Activated T-cell treated with anti-CD3 and anti-CD28 coated beads for 1 hour (primary cell): ENCODE results near the gene TBL3.
"Not testable (repeated sequence)": the region's sequence is repeated elsewhere in the genome, so short reads cannot be mapped to it uniquely, and the experiment has no call there.

ENCODE experiments used
- DNase-seq: peaks from one replicate; pipeline ENCODE4 v3.0.0-alpha.2; 2020; ENCODE audit warnings: low read depth

Gene TBL3

DNA sequence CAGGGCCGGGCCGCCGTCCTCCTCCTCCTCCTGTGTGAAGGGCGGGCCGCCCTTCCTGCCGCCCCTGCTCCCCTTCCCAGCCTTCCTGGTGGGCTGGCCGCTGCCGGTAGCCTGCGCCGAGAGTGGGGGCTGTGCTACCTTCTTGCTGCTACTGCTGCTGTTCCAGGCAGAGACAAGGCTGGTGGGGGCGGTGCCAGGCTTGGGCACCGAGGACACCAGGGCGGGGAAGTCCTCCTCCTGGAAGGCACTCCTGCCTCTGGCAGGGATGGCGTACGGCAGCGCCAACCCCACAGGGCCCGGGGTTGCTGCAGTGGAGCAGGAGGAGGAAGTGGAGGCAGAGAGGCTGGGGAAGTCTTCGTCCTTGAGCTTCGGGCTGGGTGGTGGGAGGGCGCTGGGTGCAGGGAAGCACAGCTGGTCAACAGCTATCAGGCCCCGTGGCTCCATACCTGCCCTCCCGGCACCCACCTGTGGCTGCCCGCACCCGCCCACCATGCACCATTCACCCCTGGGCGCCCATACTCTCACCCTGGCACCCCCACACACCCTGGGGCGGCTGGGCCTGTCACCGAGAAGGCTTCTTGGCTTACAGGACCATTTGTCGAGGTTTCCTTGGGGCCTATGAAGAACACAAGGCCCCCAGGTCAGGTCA lies 28.1 kb downstream of the TBL3 start:
- no peak for DNase-seq

DNA sequence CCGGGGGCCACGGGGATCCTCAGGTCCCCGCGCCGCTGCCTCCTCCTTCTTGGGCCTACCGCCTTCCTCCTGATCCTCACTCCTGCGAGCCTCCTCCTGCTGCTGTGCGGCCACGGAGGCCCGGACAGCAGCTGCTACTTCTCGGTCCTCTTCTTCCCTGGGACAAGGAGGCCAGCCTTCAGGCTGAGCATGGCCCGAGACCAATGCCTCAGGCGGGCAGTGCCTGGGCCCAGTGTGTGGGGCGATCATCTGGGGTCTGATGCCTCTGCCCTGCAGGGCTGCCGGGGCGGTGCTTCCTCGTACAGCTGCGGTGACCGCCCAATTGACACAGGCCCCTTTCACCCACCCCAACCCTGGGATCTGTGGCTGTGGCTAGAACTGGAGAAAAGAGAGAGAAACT lies 29.2 kb downstream of the TBL3 start:
- no peak for DNase-seq

DNA sequence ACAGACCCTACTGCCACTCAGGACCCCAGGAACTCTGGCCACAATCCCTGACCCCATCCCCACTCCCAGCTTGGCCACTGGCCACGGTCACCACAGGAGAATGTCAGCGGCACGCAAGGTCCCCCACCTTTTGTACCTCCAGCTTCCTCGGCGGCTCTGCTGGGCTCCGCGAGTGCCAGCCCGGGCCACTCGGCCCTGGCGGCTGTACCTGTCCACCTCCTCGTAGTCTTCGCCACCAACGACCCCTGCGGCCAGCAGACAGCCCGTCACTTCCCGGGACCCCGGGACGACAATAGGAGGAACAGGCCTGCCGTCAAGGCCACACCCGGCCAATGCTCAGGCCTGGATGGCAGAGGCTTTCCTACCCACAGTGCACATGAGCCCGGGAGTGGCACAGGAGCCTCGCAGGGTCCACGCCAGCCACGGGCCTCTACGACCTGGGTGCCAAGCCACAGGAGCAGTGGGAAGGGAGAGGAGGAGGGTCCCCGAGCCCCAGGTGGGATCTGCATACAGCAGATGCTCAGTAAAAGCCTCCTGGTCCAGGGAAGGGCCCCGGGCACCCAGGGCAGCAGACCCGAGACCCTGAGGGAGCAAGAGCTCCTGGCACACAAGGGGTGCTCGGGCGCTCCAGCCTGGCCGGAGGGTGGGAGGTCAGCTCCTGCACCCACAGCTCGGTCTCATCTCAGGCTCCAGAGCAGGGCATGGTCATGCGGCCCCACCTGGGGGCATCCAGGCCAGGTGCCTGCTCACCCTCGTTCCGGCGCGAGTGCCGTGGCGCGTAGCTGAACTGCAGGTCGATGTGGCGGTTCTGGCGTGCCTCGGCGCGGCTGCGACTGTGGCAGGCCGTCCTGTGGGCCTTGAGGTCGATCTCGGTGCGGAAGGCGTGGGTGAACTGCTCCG lies 29.9 kb downstream of the TBL3 start:
- no peak for DNase-seq

DNA sequence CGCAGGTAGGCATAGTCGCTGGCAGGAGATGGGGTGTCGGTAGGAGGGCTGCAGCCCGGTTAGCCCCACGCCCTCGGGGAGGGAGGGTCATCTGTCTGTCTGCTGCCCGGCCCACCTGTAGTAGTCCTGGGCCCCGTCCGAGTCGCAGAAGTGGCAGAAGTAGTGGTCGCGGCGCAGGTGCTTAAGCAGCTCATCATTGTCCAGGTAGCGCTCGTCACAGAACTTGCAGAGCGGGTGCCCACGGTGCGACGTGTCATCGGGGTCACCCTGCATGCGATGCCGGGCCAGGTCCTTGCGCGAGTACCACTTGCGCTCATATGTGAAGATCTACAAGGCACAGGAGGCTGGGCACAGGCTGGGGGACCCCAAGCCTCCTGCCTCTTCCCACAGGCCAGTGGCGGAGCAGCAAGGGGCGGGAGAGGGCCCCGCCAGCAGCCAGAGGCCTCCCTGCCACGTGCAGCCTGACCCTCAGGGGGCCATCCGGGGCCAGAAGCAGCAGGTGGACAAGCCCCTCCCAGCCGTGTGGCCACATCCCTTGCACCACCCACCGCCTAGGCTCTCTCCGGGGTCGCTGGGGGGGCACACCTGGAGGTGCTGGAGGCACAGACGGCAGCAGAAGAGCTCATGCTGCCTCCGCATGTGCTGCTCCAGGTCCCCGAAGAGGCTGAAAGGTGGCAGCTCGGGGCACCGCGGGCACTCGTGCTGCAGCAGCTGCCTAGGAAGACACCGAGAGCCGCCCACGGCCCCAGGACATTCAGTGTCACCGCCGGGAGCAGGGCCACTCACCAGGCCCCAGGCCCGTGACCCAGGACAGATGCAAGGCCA lies 30.8 kb downstream of the TBL3 start:
- no peak for DNase-seq

DNA sequence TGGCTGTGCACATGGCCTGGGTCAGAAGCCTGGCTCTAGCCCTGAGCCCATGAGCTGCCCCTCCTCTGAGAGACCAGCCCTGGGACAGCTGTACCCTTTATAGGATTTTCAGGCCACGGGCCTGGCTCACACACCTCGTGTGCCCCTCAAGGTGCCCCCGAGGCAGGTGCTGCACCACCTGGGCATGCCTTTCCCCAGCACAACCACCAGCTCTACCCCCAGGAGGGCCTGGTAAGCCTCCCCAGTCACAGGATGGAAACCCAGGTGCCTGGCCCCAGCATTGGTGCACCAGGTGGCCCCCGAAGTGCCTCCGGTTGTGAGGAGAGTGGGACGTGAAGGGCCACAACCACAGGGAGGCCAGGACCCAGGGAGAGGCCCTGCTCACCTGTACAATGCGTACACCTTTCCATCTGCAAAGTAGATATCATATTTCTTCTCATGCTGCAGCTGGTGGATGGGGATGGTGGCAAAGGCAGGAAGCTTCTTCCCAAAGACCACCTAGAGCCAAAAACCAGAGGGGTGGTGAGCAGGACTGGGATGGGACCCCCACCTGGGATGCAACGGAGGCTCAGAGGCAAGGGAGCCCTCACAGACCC lies 31.5 kb downstream of the TBL3 start:
- no peak for DNase-seq

DNA sequence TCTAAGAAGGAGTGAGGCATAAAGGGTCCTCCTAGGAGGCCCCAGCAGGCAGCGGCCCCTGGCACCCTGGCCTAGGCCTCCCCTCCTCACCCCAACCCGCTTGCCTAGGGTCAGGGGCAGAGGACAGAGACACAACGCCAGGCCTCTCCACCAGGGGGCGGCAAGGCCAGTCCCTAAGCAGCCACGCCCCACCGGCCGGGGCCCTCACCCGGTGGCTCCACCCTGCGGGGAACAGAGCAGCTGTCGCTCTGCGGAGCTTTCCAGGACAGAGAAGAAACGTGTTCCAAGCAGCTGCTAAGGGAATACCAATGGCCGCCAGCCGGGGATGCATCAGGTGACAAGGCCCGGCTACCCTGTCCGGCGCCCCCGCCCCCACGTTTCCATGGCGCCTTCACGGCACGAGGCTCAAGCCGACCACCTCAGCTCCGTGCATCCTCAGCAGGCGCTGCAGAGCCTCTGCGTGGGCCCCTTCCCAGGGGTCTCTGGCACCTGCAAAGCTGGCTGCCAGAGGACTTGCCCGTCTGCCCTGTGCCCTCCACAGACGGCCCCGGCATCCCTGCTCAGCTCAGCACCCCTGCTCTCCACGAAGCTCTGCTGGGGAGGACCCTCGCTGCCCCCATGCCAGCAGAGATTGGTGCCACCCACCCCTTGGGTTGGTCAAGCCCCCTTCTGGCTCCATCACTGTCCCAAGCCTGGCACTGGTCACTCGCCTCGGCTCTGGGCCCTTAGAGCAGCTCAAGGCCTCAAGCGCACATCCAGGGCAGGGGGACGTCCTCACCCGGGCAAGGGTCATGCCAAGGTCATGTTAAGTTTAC lies 32.2 kb downstream of the TBL3 start:
- peak; percentile 80 for DNase-seq

DNA sequence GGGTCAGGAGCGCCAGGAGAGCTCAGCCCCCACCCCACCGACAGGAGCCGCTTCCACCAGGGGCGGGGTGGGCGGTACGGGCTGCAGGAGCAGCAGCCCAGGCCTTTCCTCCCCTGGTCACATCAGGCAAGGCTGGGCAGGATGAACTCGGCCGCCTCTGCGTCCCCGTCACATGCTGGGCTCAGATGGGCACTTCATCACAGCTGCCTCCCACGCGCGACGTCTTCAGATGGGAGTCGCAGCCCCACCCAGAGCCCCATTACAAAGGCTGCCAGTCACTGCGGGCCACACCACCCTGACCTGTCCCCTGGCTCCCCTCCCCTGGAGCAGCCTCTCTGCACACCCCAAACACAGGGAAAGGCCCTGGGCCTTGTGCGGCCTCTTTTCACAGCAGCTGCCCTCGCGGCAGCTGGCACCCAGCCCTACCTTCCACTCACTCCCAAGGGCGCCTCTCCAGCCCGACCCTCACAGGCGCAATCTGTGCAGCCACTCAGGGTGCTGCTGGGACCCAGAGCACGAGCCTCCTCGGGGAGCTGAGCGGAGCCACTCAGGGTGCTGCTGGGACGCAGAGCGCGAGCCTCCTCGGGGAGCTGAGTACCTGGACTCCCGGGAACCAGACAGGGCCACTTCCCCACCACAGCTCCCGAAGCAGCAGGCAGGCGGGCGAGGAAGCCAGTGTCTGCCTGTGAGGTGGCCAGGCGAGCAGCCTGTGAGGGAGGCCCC lies 33.1 kb downstream of the TBL3 start:
- DNase-seq: no peak

DNA sequence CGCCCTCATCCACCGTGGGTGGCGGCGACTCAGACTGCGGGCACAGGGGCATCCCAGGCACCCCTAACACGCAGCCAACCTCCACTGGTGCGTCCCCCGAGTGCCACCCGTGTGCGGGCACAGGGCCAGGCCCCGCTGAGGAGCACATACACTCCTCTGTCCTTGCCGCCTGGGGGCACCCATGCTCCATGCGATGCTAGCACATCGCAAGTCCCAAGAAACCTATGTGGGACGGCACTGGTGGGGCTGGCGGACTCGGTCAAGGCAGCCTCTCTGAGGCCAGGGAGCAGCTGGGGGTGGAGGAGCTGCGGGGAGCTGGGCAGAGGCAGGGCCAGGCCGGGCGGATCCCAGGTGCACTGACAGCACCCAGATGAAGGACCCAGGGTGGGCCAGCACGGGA lies 33.8 kb downstream of the TBL3 start:
- no peak for DNase-seq

DNA sequence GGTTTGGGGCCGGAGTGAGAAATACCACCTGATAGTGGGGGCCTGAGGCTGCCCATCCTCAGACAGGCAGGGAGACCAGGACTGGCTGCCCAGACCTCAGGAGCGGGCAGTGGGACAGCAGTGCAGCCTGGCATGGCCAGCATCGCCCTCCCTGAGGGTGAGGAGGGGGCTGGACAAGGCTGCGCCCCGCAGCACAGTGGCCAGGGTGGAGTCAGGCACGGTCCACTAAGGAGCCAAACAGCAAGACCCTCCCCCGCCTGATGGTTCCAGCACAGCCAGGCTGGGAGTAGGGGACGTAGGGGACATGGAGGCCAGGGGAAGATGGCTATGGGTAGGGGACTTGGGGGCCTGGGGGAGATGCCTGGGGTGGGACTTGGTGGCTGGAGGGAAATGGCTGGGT lies 34.5 kb downstream of the TBL3 start:
- DNase-seq: no peak

DNA sequence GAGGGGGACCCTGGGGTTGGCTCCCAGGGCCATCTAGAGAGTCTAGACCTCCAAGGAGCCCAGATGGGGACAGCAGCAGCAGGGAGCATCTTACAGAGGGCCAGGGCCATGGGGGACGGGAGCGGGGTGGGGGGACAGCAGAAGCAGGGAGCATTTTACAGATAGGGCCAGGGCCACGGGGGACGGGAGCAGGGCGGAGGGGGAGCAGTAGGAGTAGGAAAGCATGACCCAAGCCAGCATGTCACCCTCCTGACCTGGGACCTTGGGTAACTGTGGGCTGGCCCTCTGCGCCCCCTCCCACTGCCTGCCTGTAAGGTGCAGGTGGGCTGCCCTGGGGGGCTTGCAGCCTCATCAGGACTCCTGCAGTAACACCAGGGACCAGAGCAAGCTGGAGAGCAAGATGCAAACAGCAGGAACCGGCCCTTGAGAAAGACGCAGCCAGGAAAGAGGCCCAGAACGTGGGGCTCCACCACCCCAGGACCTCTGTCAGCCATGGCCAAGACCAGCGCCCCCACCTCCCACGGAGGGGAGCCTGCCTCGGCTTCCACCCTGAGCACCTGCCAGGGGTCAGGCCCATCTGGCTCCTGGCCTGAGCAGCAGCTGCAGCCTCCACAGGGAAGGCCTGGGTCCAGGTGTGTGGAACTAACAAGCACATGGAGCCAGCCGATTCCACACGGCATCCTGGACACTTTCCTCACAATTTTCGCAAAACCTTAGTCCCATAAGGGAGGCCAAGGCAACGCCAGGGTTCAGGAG lies 35.4 kb downstream of the TBL3 start:
- no peak for DNase-seq

DNA sequence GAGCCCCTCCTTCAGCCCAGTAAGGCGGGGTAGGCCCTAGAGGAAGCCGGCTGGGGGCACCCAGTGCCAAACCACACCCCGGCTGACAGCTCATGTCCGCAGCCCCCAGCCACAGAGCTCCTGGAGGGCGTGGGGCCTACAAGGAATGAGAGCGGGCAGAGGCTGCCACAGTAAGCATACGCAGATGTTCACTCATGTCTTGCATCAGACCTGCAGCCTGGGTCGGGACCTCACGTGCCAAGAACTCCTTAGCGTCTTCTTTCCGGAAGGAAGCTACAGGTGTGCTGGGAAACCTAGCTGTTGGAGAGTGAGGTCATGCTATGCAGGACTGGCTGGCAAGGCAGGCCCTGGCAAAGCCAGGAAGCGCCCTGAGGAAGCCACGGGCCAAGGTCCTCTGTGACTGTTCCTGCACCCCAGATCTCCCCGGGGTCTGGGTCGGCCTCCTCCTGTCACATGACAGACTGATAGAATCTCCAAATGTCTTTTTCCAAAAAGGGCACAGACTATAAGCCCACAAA lies 36.2 kb downstream of the TBL3 start:
- DNase-seq: no peak

DNA sequence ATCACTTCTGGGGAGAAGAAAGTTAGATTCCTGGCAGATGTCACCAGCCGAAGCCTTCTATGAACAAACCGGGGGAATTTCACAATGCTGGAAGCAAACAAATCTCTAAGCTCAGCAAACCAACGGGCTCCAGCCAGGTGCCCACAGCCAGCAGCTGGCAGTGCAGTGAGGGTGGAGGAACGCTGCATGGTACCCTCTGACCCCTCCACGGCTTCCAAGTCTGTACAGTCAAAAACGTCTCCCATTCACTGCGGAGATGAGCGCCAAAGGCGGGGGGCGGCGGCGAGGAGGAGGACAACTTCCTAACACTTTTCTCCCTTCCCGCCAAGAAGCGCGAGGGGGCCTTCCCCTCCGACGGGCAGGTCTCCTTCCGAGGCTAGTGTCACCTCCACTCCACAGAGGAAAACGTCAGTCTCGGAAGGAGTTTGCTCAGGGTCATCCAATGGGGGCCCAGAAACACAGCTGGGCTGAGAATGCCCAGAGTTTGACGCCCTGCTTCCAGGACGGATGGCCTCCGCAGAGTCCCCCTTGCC lies 36.8 kb downstream of the TBL3 start:
- DNase-seq: no peak

DNA sequence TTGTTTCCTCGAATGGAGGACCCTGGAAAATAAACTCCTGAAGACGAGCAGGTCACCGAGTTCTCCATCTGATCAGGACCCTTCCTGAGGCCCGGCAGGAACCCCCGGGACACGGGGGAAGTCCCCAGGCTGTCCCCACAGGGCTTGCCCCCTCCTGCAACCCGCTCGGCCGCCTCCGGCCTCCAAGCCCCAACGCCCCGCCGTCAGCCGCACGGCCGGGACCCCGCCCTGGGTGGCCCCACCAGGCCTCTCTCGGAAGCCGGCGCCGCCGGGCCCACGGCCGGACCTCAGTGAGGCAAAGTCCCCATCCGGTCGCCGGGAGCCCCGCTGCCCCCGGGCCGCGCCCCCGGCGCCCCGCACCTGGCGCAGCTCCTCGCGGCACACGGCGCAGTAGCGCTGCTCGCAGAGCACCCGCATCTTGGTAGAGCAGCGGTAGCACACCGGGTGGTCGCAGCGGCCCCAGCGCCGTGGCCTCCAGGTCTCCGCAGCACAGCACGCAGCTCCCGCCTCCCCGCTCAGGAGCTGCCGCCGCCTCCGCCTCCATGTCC lies 37.4 kb downstream of the TBL3 start:
- DNase-seq: no peak

DNA sequence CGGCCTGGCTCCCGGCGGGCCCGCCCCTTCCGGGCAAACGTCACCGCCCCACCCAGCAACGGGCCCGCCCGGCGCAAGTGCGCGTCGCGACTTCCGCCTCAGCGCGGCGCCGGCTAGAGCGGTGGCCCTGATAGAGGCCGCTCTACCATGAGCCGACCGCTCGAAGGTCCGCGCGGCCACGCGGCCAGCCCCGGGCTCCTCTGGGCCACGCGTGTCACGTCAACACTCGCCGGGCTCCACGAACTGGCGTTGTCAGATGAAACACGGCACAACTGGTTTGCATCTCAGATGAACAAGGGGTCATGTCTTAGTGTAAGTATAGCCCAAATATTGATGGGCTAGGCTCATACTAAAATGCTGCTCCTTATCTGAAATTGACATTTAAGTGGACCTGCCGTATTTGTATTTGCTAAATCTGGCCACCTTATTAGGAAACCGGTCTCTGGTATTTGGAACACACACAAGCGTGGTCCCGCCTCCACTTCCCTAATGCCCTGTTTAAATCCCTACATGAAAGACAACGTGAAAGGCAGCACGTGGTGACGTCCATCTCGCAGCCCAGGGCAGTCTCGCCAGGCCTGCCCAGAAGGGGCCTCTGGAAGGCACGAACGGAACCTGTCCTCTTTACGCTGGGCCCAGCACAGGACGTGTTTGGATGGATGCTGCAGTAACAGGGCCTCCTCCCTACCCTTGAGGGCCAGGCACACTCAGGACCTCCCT lies 38.1 kb downstream of the TBL3 start, which contains the start of gene ZNF598:
ZNF598 (minus strand) TSS at position 31 of the 720 bp plus-strand sequence.
- peak; percentile 75 for DNase-seq

DNA sequence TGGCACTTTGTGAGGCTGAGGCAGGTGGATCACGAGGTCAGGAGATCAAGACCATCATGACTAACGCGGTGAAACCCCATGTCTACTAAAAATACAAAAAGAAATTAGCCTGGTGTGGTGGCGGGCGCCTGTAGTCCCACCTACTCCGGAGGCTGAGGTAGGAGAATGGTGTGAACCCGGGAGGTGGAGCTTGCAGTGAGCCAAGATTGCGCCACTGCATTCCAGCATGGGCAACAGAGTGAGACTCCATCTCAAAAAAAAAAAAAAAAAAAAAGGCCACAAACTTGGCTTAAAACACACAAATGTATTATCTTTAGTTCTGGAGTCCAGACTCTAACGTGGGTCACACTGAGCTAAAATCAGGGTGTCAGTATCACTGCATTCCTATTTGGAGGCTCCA lies 39.9 kb downstream of the TBL3 start:
- DNase-seq: not testable (repeated sequence)

DNA sequence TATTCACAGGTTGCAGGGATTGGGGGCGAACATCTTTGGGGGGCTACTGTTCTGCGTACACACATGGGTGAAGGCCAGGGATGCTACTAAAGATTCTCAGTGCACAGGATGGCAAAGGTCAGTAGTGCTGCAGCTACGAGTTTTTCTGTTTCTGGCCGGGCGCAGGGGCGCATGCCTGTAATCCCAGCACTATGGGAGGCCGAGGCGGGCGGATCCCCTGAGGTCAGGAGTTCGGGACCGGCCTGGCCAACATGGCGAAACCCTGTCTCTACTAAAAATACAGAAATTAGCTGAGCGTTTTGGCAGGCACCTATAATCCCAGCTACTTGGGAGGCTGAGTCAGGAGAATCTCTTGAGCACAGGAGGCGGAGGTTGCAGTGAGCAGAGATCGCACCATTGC lies 41.7 kb downstream of the TBL3 start:
- DNase-seq: no peak

DNA sequence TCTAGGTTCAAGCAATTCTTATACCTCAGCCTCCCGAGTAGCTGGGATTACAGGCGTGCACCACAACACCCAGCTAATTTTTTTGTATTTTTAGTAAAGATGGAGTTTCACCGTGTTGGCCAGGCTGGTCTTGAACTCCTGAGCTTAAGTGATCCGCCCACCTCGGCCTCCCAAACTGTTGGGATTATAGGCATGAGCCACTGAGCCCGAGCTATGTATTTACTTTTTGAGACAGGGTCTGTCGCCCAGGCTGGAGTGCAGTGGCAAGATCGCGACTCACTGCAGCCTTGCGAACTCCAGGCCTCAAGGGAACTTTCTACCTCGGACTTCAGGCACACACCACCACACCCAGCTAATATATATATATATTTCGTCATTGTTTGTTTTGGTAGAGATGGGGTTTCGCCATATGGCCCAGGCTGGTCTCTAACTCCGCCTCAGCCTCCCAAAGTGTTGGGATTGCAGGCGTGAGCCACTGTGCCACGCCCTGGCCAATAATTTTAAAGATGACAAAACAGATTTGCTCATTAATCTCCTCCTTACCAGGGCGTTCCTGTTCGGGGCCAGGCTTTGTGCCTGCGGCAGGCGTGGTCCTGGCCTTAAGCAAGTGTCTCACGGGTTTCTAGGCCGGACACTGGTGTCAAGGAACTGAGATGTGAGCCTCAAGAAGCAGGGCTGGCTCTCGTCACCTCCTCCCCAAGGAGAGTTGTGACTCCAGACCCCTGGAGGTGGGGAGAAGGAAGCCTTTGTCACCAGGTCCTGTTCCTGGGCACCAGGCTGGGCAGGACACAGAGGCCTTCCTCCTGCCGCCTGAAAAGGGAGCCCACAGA lies 43.5 kb downstream of the TBL3 start:
- no peak for DNase-seq

DNA sequence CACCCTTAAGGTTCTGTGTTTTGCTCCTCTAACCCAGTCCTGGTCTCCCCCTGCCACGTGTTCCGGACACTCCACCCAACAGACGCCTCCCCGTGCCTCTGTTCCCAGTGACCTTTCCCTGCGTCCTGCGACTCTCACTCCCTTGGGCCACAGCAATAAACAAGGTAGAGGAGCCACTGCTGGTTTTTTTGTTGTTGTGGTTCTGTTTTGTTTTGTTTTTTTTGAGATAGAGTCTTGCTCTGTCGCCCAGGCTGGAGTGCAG lies 44.0 kb downstream of the TBL3 start:
- DNase-seq: no peak
